Calu3 (cell line): ENCODE results near the gene CFHR2. TPM values are rescaled to one million over a fixed set of nuclear protein-coding genes. Genes with fewer than 3 reads are reported as not detected.

Source experiments
- BruUV-seq: library from RNA; stranded (reverse); fragments of 400-500 nt; replicated peaks from 2 replicates; lab custom pipeline; 2021; lab: Mats Ljungman, UMichigan
- CTCF ChIA-PET: fragments of 300-600 bp; sonication (Branson Sonifier 250); formaldehyde crosslinking; loops from one replicate; lab custom pipeline; 2022; ENCODE audit warnings: antibody characterized with exemption; lab: Charles Lee
- DNase-seq: peaks from one replicate; pipeline ENCODE4 v3.0.0; 2022
- H3K27ac Mint-ChIP-seq: one replicate; pipeline ENCODE4 v1.8.0; 2022; ENCODE audit warnings: mixed read lengths; ENCODE audit not compliant: unreplicated experiment
- H3K27me3 Mint-ChIP-seq: one replicate; pipeline ENCODE4 v1.8.0; 2022; ENCODE audit warnings: mixed read lengths; ENCODE audit not compliant: unreplicated experiment
- H3K36me3 Mint-ChIP-seq: one replicate; pipeline ENCODE4 v1.8.0; 2022; ENCODE audit warnings: mild to moderate bottlenecking, moderate library complexity, mixed read lengths; ENCODE audit not compliant: insufficient read depth, unreplicated experiment
- H3K4me1 Mint-ChIP-seq: one replicate; pipeline ENCODE4 v1.8.0; 2022; ENCODE audit warnings: mild to moderate bottlenecking, low read depth, mixed read lengths; ENCODE audit not compliant: unreplicated experiment
- H3K4me3 Mint-ChIP-seq: one replicate; pipeline ENCODE4 v1.8.0; 2022; ENCODE audit warnings: mild to moderate bottlenecking, low read depth, moderate library complexity, mixed read lengths; ENCODE audit not compliant: unreplicated experiment
- H3K9me3 Mint-ChIP-seq: one replicate; pipeline ENCODE4 v1.8.0; 2022; ENCODE audit warnings: low read depth, mixed read lengths; ENCODE audit not compliant: unreplicated experiment
- CTCF ChIP-seq: fragments of 200-600 bp; IDR thresholded peaks from one replicate; pipeline ENCODE4 v1.8.0; 2022; ENCODE audit warnings: antibody characterized with exemption; ENCODE audit not compliant: unreplicated experiment
- intact Hi-C: fragments of 100-400 bp; cut with micrococcal nuclease; formaldehyde crosslinking; loops from one replicate; pipeline ENCODE4 v1.10.0; 2022; ENCODE audit not compliant: unreplicated experiment
- total RNA-seq: library from RNA; stranded (reverse); gene quantifications from 2 replicates; pipeline ENCODE4 v1.2.3, GENCODE V29; 2022

Gene CFHR2
- total RNA-seq, 1 experiment from 2014 or later, result not detected

GRCh38 chr1:196997423-196997822 is 53.9 kb downstream of the CFHR2 start:
- Mint-ChIP-seq H3K4me3 (no peak overlapping the region), H3K4me1 (peaks cover 3% of the 10 kb centered on the region), H3K36me3 (no peaks in the 10 kb centered on the region), H3K27me3 (no peaks in the 10 kb centered on the region), H3K9me3 (no peaks in the 10 kb centered on the region), H3K27ac (no peak overlapping the region)
- DNase-seq, result no peak
- CTCF ChIA-PET, result no interaction called here
- no peak for TF ChIP-seq CTCF
- intact Hi-C loops, result no loop called here
- BruUV-seq, result no TSS peak

- TF ChIP-seq CTCF, result no peak
- Mint-ChIP-seq H3K4me1 (no peaks in the 10 kb centered on the region), H3K9me3 (no peaks in the 10 kb centered on the region), H3K36me3 (no peaks in the 10 kb centered on the region), H3K27ac (no peak overlapping the region), H3K4me3 (no peak overlapping the region), H3K27me3 (no peaks in the 10 kb centered on the region)
- BruUV-seq, result no TSS peak
- intact Hi-C loops, result no loop called here
- CTCF ChIA-PET, result no interaction called here
- DNase-seq, result no peak
Observed at GRCh38 chr1:197001828-197002227, 58.3 kb downstream of the CFHR2 start.

- no peaks in the 10 kb centered on the region for H3K27me3 Mint-ChIP-seq
- CTCF ChIA-PET, result no interaction called here
- TF ChIP-seq CTCF, result no peak
- no peak overlapping the region for H3K4me3 Mint-ChIP-seq
- intact Hi-C loops, result no loop called here
- no peaks in the 10 kb centered on the region for H3K9me3 Mint-ChIP-seq
- no peak overlapping the region for H3K27ac Mint-ChIP-seq
- H3K36me3 Mint-ChIP-seq, result no peaks in the 10 kb centered on the region
- no peaks in the 10 kb centered on the region for H3K4me1 Mint-ChIP-seq
- BruUV-seq, result no TSS peak
- DNase-seq, result no peak
Observed at GRCh38 chr1:197003132-197003531, 59.6 kb downstream of the CFHR2 start.

- H3K36me3 Mint-ChIP-seq, result no peaks in the 10 kb centered on the region
- intact Hi-C loops, result no loop called here
- CTCF ChIA-PET, result no interaction called here
- no peak overlapping the region for H3K4me3 Mint-ChIP-seq
- no peak for DNase-seq
- no peaks in the 10 kb centered on the region for H3K4me1 Mint-ChIP-seq
- H3K27ac Mint-ChIP-seq, result no peak overlapping the region
- H3K27me3 Mint-ChIP-seq, result no peaks in the 10 kb centered on the region
- no TSS peak for BruUV-seq
- peaks cover 2% of the 10 kb centered on the region for H3K9me3 Mint-ChIP-seq
- no peak for TF ChIP-seq CTCF
Observed at GRCh38 chr1:197008861-197009260, 65.3 kb downstream of the CFHR2 start.

Other genes starting within 250 kb of the CFHR2 start
- gene CFHR3, start 168.9 kb upstream of the CFHR2 start, total RNA-seq, result not detected in 2 replicates
- gene CFHR1, start 124.0 kb upstream of the CFHR2 start, total RNA-seq, result not detected in 2 replicates
- gene CFHR4, start 55.7 kb upstream of the CFHR2 start, total RNA-seq, result not detected in 2 replicates
- not detected in 2 replicates for gene CFHR5, start 33.8 kb downstream of the CFHR2 start, total RNA-seq
- gene F13B, start 123.5 kb downstream of the CFHR2 start, total RNA-seq, result not detected in 2 replicates
- 36.3 and 44.0 TPM in 2 replicates for gene ASPM, start 202.9 kb downstream of the CFHR2 start, total RNA-seq